ENCODE results near the gene FRMPD4.

DNA sequence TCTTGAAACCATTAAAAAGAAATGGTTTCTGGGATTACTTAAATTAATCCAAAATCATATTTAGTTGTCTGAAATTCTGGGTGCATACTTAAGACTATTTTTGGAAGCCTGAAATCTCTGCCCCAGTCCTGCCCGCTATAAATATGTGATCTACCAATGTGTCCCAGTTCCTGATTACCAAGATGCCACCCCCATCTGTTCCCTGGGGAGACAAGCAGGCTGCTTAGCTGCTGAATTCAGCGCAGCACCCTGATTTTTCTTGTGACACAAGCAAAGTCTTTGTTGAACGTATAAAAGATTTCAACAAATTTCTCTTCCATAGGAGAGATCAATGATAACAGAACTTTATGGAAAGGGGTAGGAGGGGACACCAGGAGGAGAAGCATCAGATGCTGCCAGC, 552.4 kb downstream of the FRMPD4 start:
- TF ChIP-seq CTCF (conservative IDR thresholded peaks at IDR 0.05 in 1 of 2, IDR thresholded peaks at IDR 0.05 in 1 of 2; ENCODE audit: extremely low read depth in 1 of 2, insufficient read depth in 1 of 2, low read depth in 1 of 2, low read length in 2 of 2), result no peak
- no peak for TF ChIP-seq EZH2 (IDR thresholded peaks at IDR 0.05; ENCODE audit: borderline replicate concordance, low read length)

All from mammary epithelial cell (primary cell).